ENCODE results near the gene ADAMTS20.

ADAMTS20 gene

GRCh38 chr12:43428088-43428600 is 123.9 kb downstream of the ADAMTS20 start:
- H3K36me3 ChIP-seq (ENCODE audit: insufficient read depth, low read length) = no peaks in the 10 kb centered on the region
- no peak overlapping the region for H3K4me3 ChIP-seq (ENCODE audit: low read depth in 1 of 2, low read length in 2 of 2)
- no peak overlapping the region for H3K4me2 ChIP-seq (ENCODE audit: insufficient read depth, low read length)
- no peaks in the 10 kb centered on the region for H3K9me3 ChIP-seq (ENCODE audit: insufficient read depth, low read length, severe bottlenecking)
- no peak for ATAC-seq (ENCODE audit: insufficient read depth, low read depth)
- H3K27me3 ChIP-seq (ENCODE audit: insufficient read depth, low read length, poor library complexity) = no peaks in the 10 kb centered on the region
- no peak for DNase-seq
- H4K20me1 ChIP-seq (ENCODE audit: insufficient read depth, low read length) = no peaks in the 10 kb centered on the region
- no peak for TF ChIP-seq EZH2 (IDR thresholded peaks at IDR 0.05; ENCODE audit: borderline replicate concordance, low read depth, low read length, severe bottlenecking)
- no peak for TF ChIP-seq CTCF (IDR thresholded peaks at IDR 0.05; ENCODE audit: borderline replicate concordance, extremely low read depth, low read length, poor library complexity, severe bottlenecking)
- H3K27ac ChIP-seq (ENCODE audit: low read length) = no peak overlapping the region
- no peak overlapping the region for H3K9ac ChIP-seq (ENCODE audit: low read depth, low read length)
- H3K4me1 ChIP-seq (ENCODE audit: insufficient read depth, low read length) = no peaks in the 10 kb centered on the region
- no peak overlapping the region for H2AFZ ChIP-seq (ENCODE audit: low read depth, low read length)
- no peaks in the 10 kb centered on the region for H3K79me2 ChIP-seq (ENCODE audit: insufficient read depth, low read length)

- ATAC-seq (ENCODE audit: insufficient read depth, low read depth) = no peak
Measured at GRCh38 chr12:43425361-43425760, 126.6 kb downstream of the ADAMTS20 start.

GRCh38 chr12:43416981-43417380 is 135.0 kb downstream of the ADAMTS20 start:
- H3K9me3 ChIP-seq (ENCODE audit: insufficient read depth, low read length, severe bottlenecking) = no peaks in the 10 kb centered on the region
- ATAC-seq (ENCODE audit: insufficient read depth, low read depth) (no peak), DNase-seq (no peak)
- no peak overlapping the region for H3K4me2 ChIP-seq (ENCODE audit: insufficient read depth, low read length)
- no peak overlapping the region for H3K9ac ChIP-seq (ENCODE audit: low read depth, low read length)
- no peak overlapping the region for H2AFZ ChIP-seq (ENCODE audit: low read depth, low read length)
- no peak overlapping the region for H3K4me3 ChIP-seq (ENCODE audit: low read depth in 1 of 2, low read length in 2 of 2)
- no peaks in the 10 kb centered on the region for H3K36me3 ChIP-seq (ENCODE audit: insufficient read depth, low read length)
- no peaks in the 10 kb centered on the region for H3K79me2 ChIP-seq (ENCODE audit: insufficient read depth, low read length)
- no peaks in the 10 kb centered on the region for H4K20me1 ChIP-seq (ENCODE audit: insufficient read depth, low read length)
- TF ChIP-seq EZH2 (IDR thresholded peaks at IDR 0.05; ENCODE audit: borderline replicate concordance, low read depth, low read length, severe bottlenecking) (no peak), CTCF (IDR thresholded peaks at IDR 0.05; ENCODE audit: borderline replicate concordance, extremely low read depth, low read length, poor library complexity, severe bottlenecking) (no peak)
- H3K4me1 ChIP-seq (ENCODE audit: insufficient read depth, low read length) = no peaks in the 10 kb centered on the region
- H3K27me3 ChIP-seq (ENCODE audit: insufficient read depth, low read length, poor library complexity) = no peaks in the 10 kb centered on the region
- H3K27ac ChIP-seq (ENCODE audit: low read length) = no peak overlapping the region

More at GRCh38 chr12:43425361-43425760, 126.6 kb downstream of the ADAMTS20 start:
- H3K9ac ChIP-seq (ENCODE audit: low read depth, low read length) = no peak overlapping the region
- no peaks in the 10 kb centered on the region for H3K79me2 ChIP-seq (ENCODE audit: insufficient read depth, low read length)
- H3K4me2 ChIP-seq (ENCODE audit: insufficient read depth, low read length) = no peak overlapping the region
- H3K27me3 ChIP-seq (ENCODE audit: insufficient read depth, low read length, poor library complexity) = no peaks in the 10 kb centered on the region
- H3K9me3 ChIP-seq (ENCODE audit: insufficient read depth, low read length, severe bottlenecking) = no peaks in the 10 kb centered on the region
- no peak for TF ChIP-seq CTCF (IDR thresholded peaks at IDR 0.05; ENCODE audit: borderline replicate concordance, extremely low read depth, low read length, poor library complexity, severe bottlenecking)
- no peak for TF ChIP-seq EZH2 (IDR thresholded peaks at IDR 0.05; ENCODE audit: borderline replicate concordance, low read depth, low read length, severe bottlenecking)
- H2AFZ ChIP-seq (ENCODE audit: low read depth, low read length) = no peak overlapping the region
- no peaks in the 10 kb centered on the region for H4K20me1 ChIP-seq (ENCODE audit: insufficient read depth, low read length)
- no peaks in the 10 kb centered on the region for H3K36me3 ChIP-seq (ENCODE audit: insufficient read depth, low read length)
- no peak overlapping the region for H3K4me3 ChIP-seq (ENCODE audit: low read depth in 1 of 2, low read length in 2 of 2)
- H3K4me1 ChIP-seq (ENCODE audit: insufficient read depth, low read length) = no peaks in the 10 kb centered on the region
- no peak for DNase-seq
- H3K27ac ChIP-seq (ENCODE audit: low read length) = no peak overlapping the region
